Mesodermal cell (in vitro differentiated cells): ENCODE measurements around the gene PIGL.
A peak's percentile ranks its signal among the peaks of the same experiment; 100 is the strongest.
"Not testable (repeated sequence)": the region's sequence is repeated elsewhere in the genome, so short reads cannot be mapped to it uniquely, and the experiment has no call there.

Experiments used
- H3K27ac ChIP-seq: 2 replicates; pipeline ENCODE4 v1.7.0; 2013; ENCODE audit warnings: mild to moderate bottlenecking, low read depth, low read length, moderate library complexity; ENCODE audit not compliant: severe bottlenecking
- H3K36me3 ChIP-seq: 2 replicates; pipeline ENCODE4 v1.7.1; 2013; ENCODE audit warnings: mild to moderate bottlenecking, low read length, moderate library complexity; ENCODE audit not compliant: control insufficient read depth, insufficient read depth
- H3K4me1 ChIP-seq: one replicate; pipeline ENCODE4 v1.7.1; 2013; ENCODE audit warnings: mild to moderate bottlenecking, low read length; ENCODE audit not compliant: insufficient read depth, control insufficient read depth, poor library complexity, severe bottlenecking
- H3K4me3 ChIP-seq: 2 replicates; pipeline ENCODE4 v1.7.0; 2013; ENCODE audit warnings: low read length, control low read depth, mild to moderate bottlenecking; ENCODE audit not compliant: insufficient read depth, poor library complexity, severe bottlenecking; ENCODE audit errors: extremely low read depth
- H3K9me3 ChIP-seq: 2 replicates; pipeline ENCODE4 v1.7.1; 2013; ENCODE audit warnings: mild to moderate bottlenecking, low read length, moderate library complexity; ENCODE audit not compliant: control insufficient read depth
- WGBS, 2 experiments: methylation state at CpG; one replicate each; pipeline ENCODE4 v1.1.5; 2013; ENCODE audit warnings: missing lambda C conversion rate in 2 of 2; ENCODE audit not compliant: insufficient coverage in 2 of 2; 5-methylcytosine and 5-hydroxymethylcytosine counted together

The PIGL gene

GRCh38 chr17:16199093-16199492, 17.9 kb upstream of the PIGL start:
- 66 to 70% methylated on average over 3 of the region's 6 CpGs for WGBS, 2 experiments

DNA sequence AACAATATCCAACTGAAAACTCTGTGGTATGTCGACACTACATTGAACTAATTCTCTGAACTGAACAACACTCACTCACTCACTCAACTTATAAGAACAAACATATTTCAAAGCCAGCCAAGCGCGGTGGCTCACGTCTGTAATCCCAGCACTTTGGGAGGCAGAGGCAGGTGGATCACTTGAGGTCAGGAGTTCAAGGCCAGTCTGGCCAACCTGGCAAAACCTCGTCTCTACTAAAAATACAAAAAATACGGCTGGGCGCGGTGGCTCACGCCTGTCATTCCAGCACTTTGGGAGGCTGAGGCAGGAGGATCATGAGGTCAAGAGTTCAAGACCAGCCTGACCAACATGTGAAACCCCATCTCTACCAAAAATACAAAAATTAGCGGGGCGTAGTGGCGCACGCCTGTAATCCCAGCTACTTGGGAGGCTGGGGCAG, 15.3 kb upstream of the PIGL start:
- WGBS, 2 experiments, result 81 to 95% methylated on average over 8 to 13 of the region's 13 CpGs
- H3K27ac ChIP-seq, H3K4me3 ChIP-seq, H3K9me3 ChIP-seq, H3K4me1 ChIP-seq: not testable (repeated sequence)
- H3K36me3 ChIP-seq, result peaks cover 13% of the 10 kb centered on the region

More at GRCh38 chr17:16199093-16199492, 17.9 kb upstream of the PIGL start:
- Histone ChIP-seq H3K4me1 (peaks cover 7% of the 10 kb centered on the region), H3K36me3 (peaks cover 23% of the 10 kb centered on the region), H3K9me3 (no peaks in the 10 kb centered on the region), H3K4me3 (no peak overlapping the region), H3K27ac (no peak overlapping the region)

GRCh38 chr17:16202554-16203500, 14.2 kb upstream of the PIGL start:
- not testable (repeated sequence) for H3K36me3 ChIP-seq, H3K27ac ChIP-seq, H3K4me3 ChIP-seq, H3K4me1 ChIP-seq, H3K9me3 ChIP-seq
- WGBS, 2 experiments, result 94 to 98% methylated on average over 4 to 5 of the region's 5 CpGs

GRCh38 chr17:16204763-16205162, 12.2 kb upstream of the PIGL start:
- not testable (repeated sequence) for H3K9me3 ChIP-seq, H3K4me3 ChIP-seq, H3K4me1 ChIP-seq, H3K27ac ChIP-seq, H3K36me3 ChIP-seq
- WGBS, 2 experiments, result 95 to 97% methylated on average over 5 to 6 of the region's 6 CpGs

DNA sequence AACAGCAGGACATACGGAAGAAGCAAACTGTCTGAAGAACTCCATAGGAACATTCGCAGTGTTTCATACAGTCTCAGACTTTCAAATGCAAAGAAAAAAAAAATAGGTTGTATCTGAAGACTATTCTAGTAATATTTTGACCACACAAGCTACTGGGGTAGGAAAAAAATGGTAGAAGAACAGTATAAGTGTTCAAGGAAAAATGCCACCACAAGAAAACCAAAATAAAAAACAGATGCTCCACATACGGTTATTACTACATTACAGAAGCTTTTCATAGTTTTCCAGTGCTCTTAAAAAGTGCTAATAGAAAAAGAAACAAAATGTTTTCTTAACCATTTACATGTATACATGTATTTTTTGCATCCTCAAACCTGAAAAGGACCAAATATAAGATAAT, 5.4 kb upstream of the PIGL start:
- Histone ChIP-seq H3K9me3 (no peaks in the 10 kb centered on the region), H3K4me3 (no peak overlapping the region), H3K36me3 (no peaks in the 10 kb centered on the region), H3K4me1 (peaks cover 3% of the 10 kb centered on the region), H3K27ac (no peak overlapping the region)
- 100% methylated on average over 1 of the region's 3 CpGs; no CpG with 5 or more reads in 1 of the 2 experiments for WGBS, 2 experiments

- H3K9me3 ChIP-seq, result no peaks in the 10 kb centered on the region
- H3K4me1 ChIP-seq, result peaks cover 3% of the 10 kb centered on the region
- no peak overlapping the region for H3K4me3 ChIP-seq
- H3K36me3 ChIP-seq, result no peaks in the 10 kb centered on the region
- no peak overlapping the region for H3K27ac ChIP-seq
- 80 to 98% methylated on average over 1 to 4 of the region's 6 CpGs for WGBS, 2 experiments
These were observed 4.2 kb upstream of the PIGL start for GRCh38 chr17:16212793-16213192.

DNA sequence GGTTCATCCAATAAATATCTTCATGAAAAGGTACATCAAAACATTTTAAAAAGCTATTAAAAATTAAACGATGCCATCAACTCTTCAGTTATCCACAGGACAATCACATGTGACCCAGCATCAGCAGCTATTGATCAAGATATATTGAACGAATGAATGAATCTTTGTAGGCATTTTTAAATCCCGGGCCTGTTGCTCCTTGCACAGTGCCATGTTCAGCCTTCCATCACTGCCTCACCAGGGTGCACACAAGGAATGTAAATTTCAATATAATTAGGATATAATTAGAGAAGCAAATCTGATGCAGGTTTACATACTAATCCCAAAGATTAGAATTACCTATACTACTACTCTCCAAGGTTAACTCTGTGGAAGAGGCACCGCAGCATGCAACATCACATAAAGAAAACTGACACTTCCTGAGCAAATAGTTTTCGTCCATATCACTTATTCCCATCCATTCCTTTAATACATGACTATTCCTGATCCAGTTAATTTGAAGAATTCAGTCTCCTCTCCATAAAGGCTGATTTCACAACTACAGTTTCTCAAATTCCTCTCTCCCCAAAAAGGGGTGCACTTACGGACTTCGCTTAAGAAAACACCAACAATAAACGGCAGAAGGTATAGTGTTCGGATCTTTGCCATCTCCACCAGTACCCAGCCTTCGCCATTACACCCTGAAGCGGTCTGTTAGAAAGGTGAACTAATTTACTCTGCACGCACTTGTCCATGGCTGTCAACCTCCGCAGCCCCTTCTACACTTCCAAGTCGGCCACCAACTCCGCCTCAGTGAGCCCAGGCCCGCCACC, 2.6 kb upstream of the PIGL start:
- H3K36me3 ChIP-seq, result peaks cover 8% of the 10 kb centered on the region
- WGBS, 2 experiments, result 4 to 5% methylated on average over 11 to 12 of the region's 16 CpGs
- H3K4me3 ChIP-seq, result peak overlapping the region; percentile 98
- peaks cover 3% of the 10 kb centered on the region for H3K4me1 ChIP-seq
- no peaks in the 10 kb centered on the region for H3K9me3 ChIP-seq
- H3K27ac ChIP-seq, result peak overlapping the region; percentile 96

GRCh38 chr17:16215002-16215272, 2.1 kb upstream of the PIGL start:
- Histone ChIP-seq H3K4me3 (peak overlapping the region; percentile 98), H3K36me3 (peaks cover 14% of the 10 kb centered on the region), H3K27ac (peak overlapping the region; percentile 96), H3K4me1 (peaks cover 3% of the 10 kb centered on the region), H3K9me3 (no peaks in the 10 kb centered on the region)
- 0% methylated on average over 21 to 25 of the region's 27 CpGs for WGBS, 2 experiments

DNA sequence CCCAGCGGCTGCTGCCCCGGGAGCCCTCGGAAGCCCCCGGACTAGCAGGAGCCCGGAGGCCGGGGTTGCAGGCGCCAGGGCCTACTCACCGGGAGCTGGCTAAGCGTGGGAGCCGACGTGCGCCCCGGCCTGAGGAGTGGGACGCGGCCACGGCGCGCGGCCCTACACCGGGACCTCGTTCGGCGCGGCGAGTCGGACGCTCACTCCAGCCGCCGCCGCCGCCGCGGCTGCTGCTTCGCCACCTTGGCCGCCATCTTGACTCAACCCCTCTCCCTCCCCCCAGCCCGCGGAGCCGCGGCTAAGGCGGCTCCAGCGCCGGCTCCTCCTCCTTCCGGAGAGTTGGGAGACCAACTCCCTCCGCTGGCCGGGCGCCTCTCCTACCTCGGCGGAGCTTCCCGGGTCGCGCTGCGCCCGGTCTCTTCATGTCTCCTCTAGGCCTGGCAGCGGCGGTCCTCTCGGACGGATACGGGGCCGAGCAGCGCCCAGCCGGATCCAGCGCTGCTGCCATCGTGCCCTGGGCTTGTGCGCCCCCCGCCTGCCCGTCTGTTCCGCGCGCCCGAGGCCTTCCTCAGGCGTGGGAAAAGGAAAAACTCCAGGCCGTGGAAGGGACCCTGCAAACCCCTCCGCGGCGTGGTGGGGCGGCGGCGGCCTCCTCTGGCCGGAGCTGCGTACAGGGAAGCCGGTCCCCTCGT, 1.6 kb upstream of the PIGL start, which contains the start of gene NCOR1:
Gene NCOR1, minus strand, starts transcription at position 262 of the 692 bp plus-strand sequence. CDS start 20,965 bp downstream, outside the sequence.
- peaks cover 3% of the 10 kb centered on the region for H3K4me1 ChIP-seq
- peak within 1 kb of the TSS; percentile 98 for H3K4me3 ChIP-seq
- H3K27ac ChIP-seq, result peak within 1 kb of the TSS; percentile 96
- peaks cover 14% of the 10 kb centered on the region for H3K36me3 ChIP-seq
- H3K9me3 ChIP-seq, result no peaks in the 10 kb centered on the region
- 0 to 1% methylated on average over 62 to 82 of the region's 82 CpGs for WGBS, 2 experiments

DNA sequence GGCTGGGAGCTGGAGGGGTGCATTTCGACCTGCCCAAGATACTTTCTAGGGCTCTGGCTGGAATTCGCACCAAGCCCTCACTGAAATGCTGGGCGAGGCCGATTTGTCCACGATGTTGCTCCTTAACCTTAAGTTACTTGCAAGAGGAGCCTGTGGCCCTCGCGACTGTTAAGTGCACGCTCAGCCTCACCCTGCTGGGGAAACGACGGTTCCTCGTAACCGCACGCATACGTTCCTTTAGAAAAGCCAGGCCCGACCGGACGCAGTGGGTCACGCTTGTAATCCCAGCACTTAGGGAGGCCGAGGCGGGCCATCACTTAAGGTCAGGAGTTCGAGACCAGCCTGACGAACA, 1.1 kb upstream of the PIGL start:
- peaks cover 14% of the 10 kb centered on the region for H3K36me3 ChIP-seq
- no peaks in the 10 kb centered on the region for H3K9me3 ChIP-seq
- peak overlapping the region; percentile 96 for H3K27ac ChIP-seq
- 56 to 60% methylated on average over 22 of the region's 22 CpGs for WGBS, 2 experiments
- H3K4me3 ChIP-seq, result peak overlapping the region; percentile 98
- H3K4me1 ChIP-seq, result peaks cover 3% of the 10 kb centered on the region
